Transverse colon (tissue), 4 donors: ENCODE measurements around the gene POLR1D. TPM values are rescaled to one million over a fixed set of nuclear protein-coding genes. Genes with fewer than 3 reads are reported as not detected.

Experiments used
- DNase-seq: peaks from one replicate; pipeline ENCODE4 v3.0.0-alpha.2; 2019
- H3K27ac ChIP-seq, 4 donors: fragments of 200-600 bp; sonication (generic); 2 replicates each; pipeline ENCODE4 v1.5.1; 2016 to 2018; ENCODE audit warnings: inconsistent platforms in 4 of 4
- H3K27me3 ChIP-seq: fragments of 200-600 bp; sonication (generic); 2 replicates; pipeline ENCODE4 v1.5.1; 2017; ENCODE audit warnings: inconsistent platforms
- H3K36me3 ChIP-seq, 4 donors: fragments of 200-600 bp; sonication (generic); 2 replicates each; pipeline ENCODE4 v1.5.1; 2017 to 2019; ENCODE audit warnings: inconsistent platforms in 4 of 4
- H3K4me1 ChIP-seq, 4 donors: fragments of 200-600 bp; sonication (generic); 2 replicates each; pipeline ENCODE4 v1.5.1; 2017 to 2020; ENCODE audit warnings: inconsistent platforms in 4 of 4
- H3K4me3 ChIP-seq, 4 donors: fragments of 200-600 bp; sonication (generic); 1 replicate in 1 of 4; 2 replicates in 3 of 4; pipeline versions ENCODE4 v1.5.1 to v1.6.1; 2017 to 2019; ENCODE audit warnings: inconsistent platforms in 4 of 4
- H3K9me3 ChIP-seq, 2 donors: fragments of 200-600 bp; sonication (generic); 2 replicates each; pipeline ENCODE4 v1.5.1; 2017 to 2019; ENCODE audit warnings: inconsistent platforms in 2 of 2
- EP300 ChIP-seq: sonication (generic); formaldehyde crosslinking; IDR thresholded peaks from one replicate; pipeline ENCODE4 v1.6.1; 2017; ENCODE audit warnings: antibody characterized with exemption, low read depth
- POLR2A ChIP-seq: fragments of 450-650 bp; IDR thresholded peaks from one replicate; pipeline ENCODE4 v1.6.1; 2016; ENCODE audit warnings: antibody characterized with exemption, mild to moderate bottlenecking, moderate library complexity
- POLR2AphosphoS5 ChIP-seq, 3 donors: sonication (generic); formaldehyde crosslinking; IDR thresholded peaks; one replicate each; pipeline ENCODE4 v1.6.1; 2016; ENCODE audit warnings: antibody characterized with exemption in 3 of 3
- WGBS, 2 donors: methylation state at CpG; one replicate each; pipeline ENCODE4 v1.1.5; 2018; ENCODE audit warnings: low coverage in 1 of 2; 5-methylcytosine and 5-hydroxymethylcytosine counted together
- in situ Hi-C, 4 donors: fragments of 200-750 bp; cut with MboI; loops; one replicate each; pipeline versions ENCODE4 v1.15.0 to v1.15.1; 2017; ENCODE audit warnings: low sequenced_read_pairs in 3 of 4, low pct_ligation_motif_present in 1 of 4, low pct_unique_long_range_greater_than_20kb in 1 of 4
- intact Hi-C: fragments of 100-400 bp; cut with DNase I; formaldehyde crosslinking; loops from one replicate; pipeline ENCODE4 v1.15.1; 2023; ENCODE audit warnings: low total_unique reads
- total RNA-seq, 4 donors: library from RNA; depleted of rRNA; stranded (reverse); fragments of >200 nt; gene quantifications; one replicate each; pipeline ENCODE4 v1.1.0, GENCODE V29; 2016
- TF ChIP-seq, protein P1 (sequence below), 5 experiments: fragments of 200-600 bp in 3 of 5; fragments of 450-650 bp in 2 of 5; sonication (generic) in 3 of 5; IDR thresholded peaks; 1 replicate in 2 of 5; 2 replicates in 3 of 5; pipeline ENCODE4 v1.5.1; 2016 to 2017; ENCODE audit warnings: antibody characterized with exemption in 5 of 5, inconsistent platforms in 3 of 5, mild to moderate bottlenecking in 2 of 5, moderate library complexity in 1 of 5

Gene POLR1D
- total RNA-seq, 4 donors from 2014 or later: 45.6 to 120 (median 90.4) TPM

DNA sequence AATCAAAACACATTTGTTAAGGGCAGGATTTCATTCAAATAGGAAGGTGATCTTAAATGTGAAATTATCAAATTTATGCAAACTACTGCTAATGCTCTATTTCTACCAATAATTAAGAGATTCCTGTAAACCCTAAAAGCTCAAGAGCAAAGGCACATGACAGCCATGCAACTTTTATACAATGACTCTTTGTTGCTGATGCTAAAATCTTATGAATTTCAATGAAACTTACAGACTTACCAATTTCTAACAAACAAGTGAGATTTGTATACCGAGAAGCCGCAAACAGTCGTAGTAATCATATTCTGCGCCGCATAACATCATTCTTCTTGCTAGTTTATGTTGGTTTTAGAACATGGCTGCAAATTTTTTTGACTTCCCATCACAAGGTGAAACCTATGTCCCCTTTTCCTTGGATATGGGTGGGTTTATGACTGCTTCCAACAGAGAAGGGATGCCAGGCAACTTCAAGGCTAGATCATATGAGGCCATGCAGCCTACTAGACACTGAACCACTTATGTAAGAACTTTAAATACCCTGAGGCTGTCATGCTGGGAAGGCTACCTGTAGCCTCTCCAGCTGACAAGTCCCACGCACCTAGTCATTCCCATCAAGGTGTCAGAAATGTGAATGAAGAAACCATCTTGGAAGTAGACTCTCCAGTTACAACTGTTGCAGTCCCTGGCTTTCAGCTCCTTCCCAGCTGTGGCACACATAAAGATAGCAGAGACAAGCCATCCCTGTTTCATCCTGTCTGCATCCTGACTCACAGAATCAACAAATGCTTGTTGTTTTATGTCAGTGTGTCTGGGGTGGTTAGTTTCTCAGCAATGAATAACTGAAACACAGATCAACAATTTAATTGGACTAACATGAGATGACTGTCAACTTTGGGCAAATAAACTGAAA is 43.3 kb upstream of the POLR1D start:
- Histone ChIP-seq H3K9me3 (no peaks in the 10 kb centered on the region), H3K4me1 (no peaks in the 10 kb centered on the region), H3K27me3 (no peaks in the 10 kb centered on the region), H3K27ac (no peak overlapping the region), H3K36me3 (peaks cover 0 to 10% (median 0%) of the 10 kb centered on the region in 4 donors), H3K4me3 (no peak overlapping the region)
- TF ChIP-seq EP300 (no peak), POLR2AphosphoS5 (IDR thresholded peaks at IDR 0.05) (no peak), POLR2A (no peak)
- TF ChIP-seq, protein P1, sequence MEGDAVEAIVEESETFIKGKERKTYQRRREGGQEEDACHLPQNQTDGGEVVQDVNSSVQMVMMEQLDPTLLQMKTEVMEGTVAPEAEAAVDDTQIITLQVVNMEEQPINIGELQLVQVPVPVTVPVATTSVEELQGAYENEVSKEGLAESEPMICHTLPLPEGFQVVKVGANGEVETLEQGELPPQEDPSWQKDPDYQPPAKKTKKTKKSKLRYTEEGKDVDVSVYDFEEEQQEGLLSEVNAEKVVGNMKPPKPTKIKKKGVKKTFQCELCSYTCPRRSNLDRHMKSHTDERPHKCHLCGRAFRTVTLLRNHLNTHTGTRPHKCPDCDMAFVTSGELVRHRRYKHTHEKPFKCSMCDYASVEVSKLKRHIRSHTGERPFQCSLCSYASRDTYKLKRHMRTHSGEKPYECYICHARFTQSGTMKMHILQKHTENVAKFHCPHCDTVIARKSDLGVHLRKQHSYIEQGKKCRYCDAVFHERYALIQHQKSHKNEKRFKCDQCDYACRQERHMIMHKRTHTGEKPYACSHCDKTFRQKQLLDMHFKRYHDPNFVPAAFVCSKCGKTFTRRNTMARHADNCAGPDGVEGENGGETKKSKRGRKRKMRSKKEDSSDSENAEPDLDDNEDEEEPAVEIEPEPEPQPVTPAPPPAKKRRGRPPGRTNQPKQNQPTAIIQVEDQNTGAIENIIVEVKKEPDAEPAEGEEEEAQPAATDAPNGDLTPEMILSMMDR (IDR thresholded peaks at IDR 0.05): no peak
- in situ Hi-C loops: no loop called here
- no peak for DNase-seq
- 93% methylated on average over 6 of the region's 6 CpGs; no CpG with 5 or more reads in 1 of the 2 donors for WGBS, 2 donors
- intact Hi-C loops: no loop called here

DNA sequence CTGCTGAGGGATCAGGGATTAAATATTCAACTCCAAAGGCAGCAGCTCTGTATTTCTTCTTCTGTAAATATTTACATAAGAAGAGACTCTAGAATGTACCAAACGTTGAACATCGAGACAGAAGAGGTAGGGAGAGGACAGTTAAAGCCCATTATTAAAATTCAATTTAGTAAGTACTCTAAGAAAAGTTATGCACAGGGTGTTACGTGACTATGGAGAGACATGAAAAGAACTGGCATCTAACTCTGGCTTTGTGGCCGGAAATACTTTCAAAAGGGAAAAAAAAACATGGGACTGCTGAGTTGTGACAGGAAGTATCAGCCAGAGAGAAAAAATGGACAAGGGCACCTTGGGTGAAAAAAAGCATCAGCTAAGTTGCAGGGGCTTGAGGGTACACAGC is 38.0 kb upstream of the POLR1D start:
- Histone ChIP-seq H3K36me3 (peaks cover 0 to 4% (median 0%) of the 10 kb centered on the region in 4 donors), H3K4me3 (no peak overlapping the region), H3K9me3 (no peaks in the 10 kb centered on the region), H3K27me3 (no peaks in the 10 kb centered on the region), H3K27ac (no peak overlapping the region), H3K4me1 (peaks cover 0 to 12% (median 0%) of the 10 kb centered on the region in 4 donors)
- no peak for DNase-seq
- TF ChIP-seq POLR2A (no peak), EP300 (no peak), POLR2AphosphoS5 (IDR thresholded peaks at IDR 0.05) (no peak)
- TF ChIP-seq, protein P1 (IDR thresholded peaks at IDR 0.05): no peak
- WGBS, 2 donors: 41 to 46% methylated on average over 4 of the region's 4 CpGs
- intact Hi-C loops: no loop called here
- in situ Hi-C loops: no loop called here

DNA sequence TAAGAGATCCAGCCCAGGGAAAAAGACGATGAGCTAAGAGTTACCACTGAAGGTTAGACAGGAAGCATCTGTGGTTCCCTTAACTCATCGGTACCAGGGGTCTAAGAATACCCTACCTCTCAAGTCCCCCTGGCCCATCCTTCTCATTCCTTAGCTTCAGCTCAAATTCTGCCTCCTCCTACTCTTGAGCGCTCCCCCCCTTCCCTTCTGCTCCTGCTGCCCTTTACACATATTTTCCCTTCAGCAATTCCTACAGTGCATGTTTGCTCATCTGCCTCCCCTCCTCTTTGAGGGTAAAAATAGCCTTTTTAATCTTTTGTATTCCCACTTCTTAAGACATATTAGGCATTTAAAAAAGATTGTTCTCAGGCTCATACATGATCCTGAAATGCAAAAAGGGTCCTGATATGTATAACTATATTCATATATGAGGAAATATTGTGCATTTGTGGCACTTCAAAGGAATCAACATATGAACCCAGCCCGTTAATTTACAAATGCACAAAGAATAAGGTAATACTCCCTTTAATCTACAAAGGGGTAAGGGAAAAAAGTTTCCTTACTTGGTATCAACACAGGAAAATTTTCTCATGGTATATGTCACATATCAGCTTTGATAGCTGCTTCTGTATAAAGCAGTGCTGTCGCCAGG is 34.5 kb upstream of the POLR1D start:
- intact Hi-C loops: no loop called here

DNA sequence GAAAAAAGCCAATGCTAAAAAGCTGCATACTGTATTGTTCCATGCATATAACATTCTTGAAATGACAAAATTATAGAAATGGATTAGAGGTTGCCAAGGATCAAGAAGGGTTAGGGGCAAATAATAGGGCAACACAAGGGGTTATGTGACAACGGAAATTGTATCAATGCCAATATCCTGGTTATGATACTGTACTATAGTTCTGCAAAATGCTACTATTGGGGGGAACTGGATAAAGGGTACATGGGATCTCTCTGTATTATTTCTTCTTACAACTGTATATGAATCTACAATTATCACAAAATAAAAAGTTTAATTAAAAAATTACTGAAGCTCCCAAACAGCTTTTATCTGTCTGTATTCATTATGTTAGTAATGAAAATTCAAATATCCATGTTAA is 33.3 kb upstream of the POLR1D start:
- Histone ChIP-seq H3K27ac (no peak overlapping the region), H3K4me3 (no peak overlapping the region), H3K9me3 (no peaks in the 10 kb centered on the region), H3K27me3 (no peaks in the 10 kb centered on the region), H3K36me3 (no peaks in the 10 kb centered on the region), H3K4me1 (peaks cover 0 to 12% (median 0%) of the 10 kb centered on the region in 4 donors)
- WGBS, 2 donors: 93% methylated on average over 1 of the region's 1 CpG; no CpG with 5 or more reads in 1 of the 2 donors
- DNase-seq: no peak
- in situ Hi-C loops (no loop called here), intact Hi-C loops (no loop called here)
- no peak for TF ChIP-seq POLR2A
- no peak for TF ChIP-seq POLR2AphosphoS5 (IDR thresholded peaks at IDR 0.05)
- TF ChIP-seq, protein P1 (IDR thresholded peaks at IDR 0.05): no peak
- no peak for TF ChIP-seq EP300

More for the DNA sequence above, 34.5 kb upstream of the POLR1D start:
- Histone ChIP-seq H3K4me3 (no peak overlapping the region), H3K4me1 (peaks cover 0 to 12% (median 0%) of the 10 kb centered on the region in 4 donors), H3K27me3 (no peaks in the 10 kb centered on the region), H3K27ac (no peak overlapping the region), H3K36me3 (no peaks in the 10 kb centered on the region), H3K9me3 (no peaks in the 10 kb centered on the region)
- 56 to 82% methylated on average over 4 to 5 of the region's 5 CpGs for WGBS, 2 donors
- DNase-seq: no peak
- no peak for TF ChIP-seq POLR2AphosphoS5 (IDR thresholded peaks at IDR 0.05)
- TF ChIP-seq, protein P1 (IDR thresholded peaks at IDR 0.05): no peak
- TF ChIP-seq POLR2A: no peak
- no peak for TF ChIP-seq EP300
- in situ Hi-C loops: no loop called here
